Measurements from ENCODE around the gene AGPAT3.
"Not testable (repeated sequence)": the region's sequence is repeated elsewhere in the genome, so short reads cannot be mapped to it uniquely, and the experiment has no call there.

Gene AGPAT3

DNA sequence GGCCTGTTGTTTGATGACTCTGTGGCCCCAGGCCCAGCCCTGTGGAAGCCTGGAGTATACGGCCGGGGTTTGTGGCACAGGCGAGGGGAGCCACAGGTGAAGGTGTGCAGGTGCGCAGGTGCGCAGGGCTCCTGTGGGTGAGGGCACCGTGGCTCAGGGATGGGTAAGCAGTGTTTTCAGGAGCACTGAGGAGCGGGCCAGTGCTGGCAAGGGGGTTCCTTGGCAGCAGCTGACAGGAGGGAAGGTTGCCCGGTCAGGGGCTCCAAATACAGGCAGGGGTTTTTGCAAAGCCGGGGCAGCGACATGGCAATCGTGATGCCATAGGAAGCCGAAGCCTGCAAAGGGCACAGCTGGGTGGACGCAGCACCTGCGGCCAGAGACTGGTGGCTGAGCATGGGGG lies 20.7 kb downstream of the AGPAT3 start:
- DNase-seq: no peak

DNA sequence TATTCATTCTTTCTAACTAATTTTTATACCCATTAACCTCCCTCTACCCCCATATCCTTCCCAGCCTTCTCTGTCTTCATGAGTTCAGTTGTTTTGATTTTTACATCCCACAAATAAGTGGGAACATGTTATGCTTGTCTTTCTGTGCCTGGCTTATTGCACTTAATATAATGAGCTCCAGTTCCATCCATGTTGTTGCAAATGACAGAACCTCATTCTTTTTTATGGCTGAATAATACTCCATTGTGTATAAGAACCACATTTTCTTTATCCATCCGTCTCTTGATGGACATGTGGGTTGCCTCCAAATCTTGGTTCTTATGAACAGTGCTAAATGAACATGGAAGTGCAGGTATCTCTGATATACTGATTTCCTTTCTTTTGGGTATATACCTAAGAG lies 21.5 kb downstream of the AGPAT3 start:
- DNase-seq: no peak

DNA sequence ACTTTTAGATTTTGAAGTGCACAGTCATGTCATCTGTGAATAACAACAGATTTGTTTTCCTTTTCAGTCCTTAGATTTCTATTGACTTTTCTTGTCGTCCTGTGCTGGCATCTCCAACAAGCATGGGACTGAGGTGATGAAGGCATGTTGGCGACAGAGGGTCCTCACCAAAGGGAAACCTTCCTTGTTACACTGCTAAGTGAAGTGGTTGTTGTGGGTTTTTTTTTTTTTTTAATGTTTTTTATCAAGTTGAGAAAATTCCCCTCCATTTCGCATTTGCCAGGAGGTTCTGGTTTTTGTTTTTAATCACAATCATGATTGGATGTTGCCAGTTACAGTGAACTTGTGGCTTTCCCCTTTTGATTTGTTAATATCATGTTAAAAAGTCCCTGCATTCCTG lies 24.0 kb downstream of the AGPAT3 start:
- DNase-seq: no peak

DNA sequence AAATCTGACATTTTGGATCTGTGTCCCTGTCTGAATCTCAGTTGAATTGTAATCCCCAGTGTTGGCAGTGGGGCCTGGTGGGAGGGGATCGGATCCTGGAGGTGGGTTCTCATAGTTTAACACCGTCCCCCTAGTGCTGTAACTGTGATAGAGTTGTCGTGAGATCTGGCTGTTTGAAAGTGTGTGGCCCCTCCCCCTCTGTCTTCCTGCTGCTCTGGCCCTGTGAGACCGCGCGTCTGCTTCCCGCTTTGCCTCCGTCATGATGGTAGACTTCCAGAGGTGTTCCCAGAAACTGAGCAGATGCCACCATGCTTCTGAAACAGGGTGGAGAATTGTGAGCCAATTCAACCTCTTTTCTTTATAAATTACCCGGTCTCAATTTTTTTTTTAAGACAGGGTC lies 25.0 kb downstream of the AGPAT3 start:
- DNase-seq: no peak

DNA sequence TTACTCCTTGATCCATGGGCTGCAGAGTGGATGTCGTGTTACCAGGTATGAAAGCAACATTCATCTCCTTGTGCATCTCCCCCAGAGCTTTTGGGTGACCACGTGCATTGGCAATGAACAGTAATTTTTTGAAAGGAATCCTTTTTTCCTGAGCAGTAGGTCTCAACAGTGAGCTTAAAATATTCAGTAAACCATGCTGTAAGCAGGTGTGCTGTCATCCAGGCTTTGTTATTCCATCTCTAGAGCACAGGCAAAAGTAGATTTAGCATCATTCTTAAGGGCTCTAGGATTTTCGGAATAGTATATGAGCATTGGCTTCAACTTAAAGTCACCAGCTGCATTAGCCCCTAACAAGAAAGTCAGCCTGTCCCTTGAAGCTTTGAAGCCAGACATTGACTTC lies 27.3 kb downstream of the AGPAT3 start:
- no peak for DNase-seq

DNA sequence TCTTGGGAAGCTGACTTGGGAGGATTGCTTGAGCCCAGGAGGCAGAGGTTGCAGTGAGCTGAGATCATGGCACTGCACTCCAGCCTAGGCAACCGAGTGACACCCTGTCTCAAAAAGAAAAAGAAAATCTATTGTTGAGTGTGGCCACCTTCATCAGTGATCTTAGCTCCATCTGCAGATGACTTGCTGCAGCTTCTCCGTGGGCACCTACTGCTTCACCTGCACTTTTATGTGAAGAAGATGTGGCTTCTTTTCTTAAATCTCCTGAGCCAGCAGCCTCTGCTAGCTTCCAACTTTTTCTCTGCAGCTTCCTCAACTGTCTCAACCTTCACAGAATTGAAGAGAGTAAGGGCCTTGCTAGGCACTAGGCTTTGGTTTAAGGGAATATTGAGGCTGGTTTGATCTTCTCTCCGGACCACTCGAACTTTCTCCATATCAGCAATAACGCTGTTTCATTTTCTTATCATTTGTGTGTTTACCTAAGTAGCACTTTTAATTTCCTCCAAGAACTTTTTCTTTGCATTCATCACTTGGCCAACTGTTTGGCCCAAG lies 28.0 kb downstream of the AGPAT3 start:
- no peak for DNase-seq

DNA sequence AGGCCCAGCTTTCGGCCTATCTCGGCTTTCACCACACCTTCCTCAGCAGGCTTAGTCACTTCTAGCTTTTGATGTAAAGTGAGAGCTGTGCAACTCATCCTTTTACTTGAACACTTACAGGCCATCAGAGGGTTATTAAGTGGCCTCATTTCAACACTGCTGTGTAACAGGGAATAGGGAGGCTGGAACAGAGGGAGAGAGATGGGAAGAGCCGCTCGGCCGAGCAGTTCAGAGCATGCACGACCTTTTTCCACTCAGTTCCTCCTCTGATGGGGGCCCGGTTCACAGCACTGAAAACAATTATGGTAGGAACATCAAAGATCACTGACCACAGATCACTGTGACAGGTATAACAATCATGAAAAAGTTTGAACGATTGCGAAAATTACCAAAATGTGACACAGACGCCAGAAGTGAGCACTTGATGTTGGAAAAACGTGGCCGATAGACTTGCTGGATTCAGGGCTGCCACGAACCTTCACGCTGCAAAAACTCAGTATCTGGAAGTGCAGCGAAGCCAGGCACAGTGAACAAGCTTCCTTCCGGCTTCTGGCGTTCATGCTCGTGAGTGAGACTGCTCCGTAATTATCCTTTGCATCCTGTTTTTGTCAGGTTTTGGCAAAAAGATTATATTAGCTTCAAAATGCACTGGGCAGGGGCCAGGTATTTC lies 28.6 kb downstream of the AGPAT3 start:
- no peak for DNase-seq

DNA sequence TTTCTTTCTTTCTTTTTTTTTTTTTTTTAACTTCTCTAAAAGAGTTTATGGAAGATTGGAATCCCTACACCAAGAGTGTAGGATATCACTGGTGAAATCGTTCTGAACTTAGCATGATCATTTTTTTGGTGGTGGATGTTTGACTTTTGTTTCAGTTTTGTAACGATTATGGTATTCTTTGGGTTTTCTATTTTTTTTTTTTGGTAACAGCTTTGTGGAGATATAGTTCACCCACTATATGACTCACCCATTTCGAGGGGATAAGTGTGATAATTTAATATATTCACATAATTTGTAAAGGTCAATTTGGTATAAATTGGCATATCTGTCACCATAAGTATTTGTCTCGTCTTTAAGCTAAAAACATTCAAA lies 29.2 kb downstream of the AGPAT3 start:
- DNase-seq: no peak

DNA sequence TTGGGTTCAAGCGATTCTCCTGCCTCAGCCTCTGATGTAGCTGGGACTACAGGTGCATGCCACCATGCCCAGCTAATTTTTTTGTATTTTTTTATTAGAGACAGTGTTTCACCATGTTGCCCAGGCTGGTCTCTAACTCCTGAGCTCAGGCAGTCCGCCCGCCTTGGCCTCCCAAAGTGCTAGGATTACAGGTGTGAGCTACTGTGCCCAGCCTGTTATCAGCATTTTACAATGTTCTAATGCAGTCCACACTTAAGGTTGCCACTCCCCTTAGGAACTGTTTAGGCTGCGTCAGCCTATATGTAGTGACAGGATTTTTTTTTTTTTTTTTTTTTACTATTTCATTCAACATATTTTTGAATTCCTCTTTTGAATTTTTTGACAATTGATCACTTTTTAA lies 30.2 kb downstream of the AGPAT3 start:
- DNase-seq: no peak

DNA sequence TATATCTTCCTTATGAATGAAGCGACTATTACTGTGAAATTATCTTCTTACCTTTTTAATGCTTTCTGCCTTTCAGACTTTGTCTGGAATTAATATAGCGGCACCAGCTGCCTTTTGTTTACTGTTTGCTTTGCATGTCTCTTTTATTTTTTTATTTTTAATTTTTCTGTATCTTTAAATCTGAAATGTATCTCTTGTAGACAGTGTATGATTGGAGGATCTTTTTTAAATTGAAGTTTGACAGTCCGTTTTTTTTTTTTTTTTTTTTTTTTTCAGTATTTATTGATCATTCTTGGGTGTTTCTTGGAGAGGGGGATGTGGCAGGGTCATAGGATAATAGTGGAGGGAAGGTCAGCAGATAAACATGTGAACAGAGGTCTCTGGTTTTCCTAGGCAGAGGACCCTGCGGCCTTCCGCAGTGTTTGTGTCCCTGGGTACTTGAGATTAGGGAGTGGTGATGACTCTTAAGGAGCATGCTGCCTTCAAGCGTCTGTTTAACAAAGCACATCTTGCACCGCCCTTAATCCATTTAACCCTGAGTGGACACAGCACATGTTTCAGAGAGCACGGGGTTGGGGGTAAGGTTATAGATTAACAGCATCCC lies 31.8 kb downstream of the AGPAT3 start:
- not testable (repeated sequence) for DNase-seq

DNA sequence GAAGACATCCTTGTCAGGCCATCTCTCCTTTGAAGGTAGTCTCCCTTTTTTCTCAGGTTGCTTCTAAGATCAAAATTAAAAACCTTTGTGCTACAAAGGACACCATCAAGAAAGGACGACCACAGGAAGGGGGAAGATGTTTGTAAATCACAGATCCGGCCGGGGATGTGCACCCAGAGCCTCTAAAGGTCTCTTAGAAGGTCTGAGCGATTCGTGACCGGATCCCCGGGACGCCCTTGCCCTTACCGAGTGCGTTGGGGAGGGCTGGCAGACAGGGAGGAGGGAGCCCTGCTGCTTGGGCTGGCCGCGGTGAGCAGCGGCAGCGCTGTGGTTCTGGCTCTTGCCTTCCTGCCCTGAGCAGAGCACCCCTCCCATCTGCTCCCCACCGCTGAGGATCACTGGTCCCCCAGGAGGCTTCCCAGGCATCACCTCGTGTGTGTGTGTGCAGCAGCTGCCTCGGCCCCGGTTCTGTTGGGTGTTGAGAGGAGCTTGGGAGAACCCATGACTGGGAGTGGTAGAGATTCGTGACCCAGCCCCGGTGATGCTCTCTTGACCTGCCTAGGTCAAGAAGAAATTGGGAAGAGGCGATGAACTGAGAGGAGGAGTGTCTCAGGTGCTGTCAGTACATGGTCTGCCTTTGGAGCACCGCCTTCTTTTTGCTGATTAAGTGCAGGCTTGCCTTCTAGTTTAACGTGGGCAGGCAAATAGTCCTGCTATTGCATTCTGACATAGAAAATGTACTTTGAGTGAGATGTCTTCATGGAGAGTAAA lies 34.5 kb downstream of the AGPAT3 start:
- DNase-seq: no peak

DNA sequence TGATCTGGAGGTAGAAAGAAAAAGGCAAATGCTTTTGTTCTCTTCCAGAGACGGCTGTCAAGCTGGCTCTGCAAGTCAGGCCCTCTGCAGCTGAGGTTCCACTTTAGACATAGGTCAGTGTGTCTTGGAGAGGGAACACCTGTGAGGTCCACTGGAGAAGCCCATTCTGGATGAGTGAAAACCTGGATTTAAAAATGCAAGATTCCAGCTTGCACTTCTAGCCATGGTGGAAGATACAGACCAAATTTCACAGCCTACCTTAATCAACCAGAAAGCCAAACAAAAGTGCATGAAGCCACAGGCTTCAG lies 35.0 kb downstream of the AGPAT3 start:
- no peak for DNase-seq

DNA sequence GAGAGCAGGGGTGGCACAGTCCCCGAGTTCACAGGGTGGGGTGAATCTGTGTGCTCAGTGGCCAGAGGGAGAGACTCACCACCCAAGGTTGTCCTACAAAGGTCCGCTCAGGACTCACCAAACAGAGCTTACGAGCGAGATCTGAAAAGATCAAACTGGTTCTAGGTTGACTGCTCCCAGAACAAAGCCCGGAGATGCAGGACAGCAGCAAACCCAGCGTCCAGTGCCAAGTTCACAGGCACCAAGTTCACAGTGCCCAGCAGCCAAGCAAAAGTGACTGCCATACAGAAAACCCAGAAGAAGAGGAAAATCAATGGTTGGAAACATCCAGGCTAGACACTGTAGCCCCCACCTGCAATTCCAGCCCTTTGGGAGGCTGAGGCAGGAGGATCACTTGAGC lies 35.7 kb downstream of the AGPAT3 start:
- DNase-seq: no peak

DNA sequence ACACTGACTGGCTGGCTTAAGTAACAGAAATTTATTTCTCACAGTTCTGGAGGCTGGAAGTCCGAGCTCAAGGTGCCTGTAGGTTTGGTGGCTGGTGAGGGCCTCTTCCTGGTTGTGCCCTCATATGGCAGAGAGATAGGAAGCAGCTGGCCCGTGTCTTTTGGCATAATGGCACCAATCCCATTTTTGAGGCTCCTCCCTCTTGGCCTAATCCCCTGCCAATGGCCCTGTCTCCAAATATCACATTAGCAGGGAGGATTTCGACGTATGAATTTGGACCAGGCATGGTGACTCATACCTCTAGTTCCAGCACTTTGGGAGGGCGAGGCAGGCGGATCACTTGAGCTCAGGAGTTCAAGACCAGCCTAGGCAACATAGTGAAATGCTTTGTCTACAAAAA lies 37.4 kb downstream of the AGPAT3 start:
- DNase-seq: no peak

DNA sequence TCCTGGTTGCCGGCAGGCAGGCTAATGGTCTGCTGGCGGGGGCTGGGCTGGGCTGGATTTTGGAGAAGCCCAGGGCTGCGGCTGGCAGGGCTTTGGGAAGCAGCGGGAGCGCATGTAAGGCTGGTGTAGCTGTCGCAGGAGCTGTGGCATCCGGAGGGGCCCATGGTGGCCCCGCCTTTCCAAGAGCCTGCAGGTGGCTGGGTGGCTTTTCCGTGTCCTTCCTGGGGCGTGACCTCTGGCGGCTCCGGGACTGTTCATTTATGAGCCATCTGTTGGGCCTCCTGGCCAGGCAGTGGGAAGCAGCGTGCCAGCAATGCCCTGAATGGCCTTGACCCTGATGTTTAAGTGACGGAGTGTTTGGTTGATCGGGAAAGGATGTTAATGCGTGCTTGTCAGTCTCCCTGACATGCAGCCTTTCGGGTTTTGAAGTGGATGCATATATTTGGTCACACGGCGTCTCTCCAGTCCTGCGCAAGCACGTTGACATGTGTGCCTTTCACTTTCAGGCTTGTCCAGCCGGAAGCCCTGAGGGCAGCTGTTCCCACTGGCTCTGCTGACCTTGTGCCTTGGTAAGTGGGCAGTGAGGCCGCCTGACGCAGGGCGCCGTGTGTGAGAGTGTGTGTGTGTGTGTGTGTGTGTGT lies 38.5 kb downstream of the AGPAT3 start:
- DNase-seq: no peak

DNA sequence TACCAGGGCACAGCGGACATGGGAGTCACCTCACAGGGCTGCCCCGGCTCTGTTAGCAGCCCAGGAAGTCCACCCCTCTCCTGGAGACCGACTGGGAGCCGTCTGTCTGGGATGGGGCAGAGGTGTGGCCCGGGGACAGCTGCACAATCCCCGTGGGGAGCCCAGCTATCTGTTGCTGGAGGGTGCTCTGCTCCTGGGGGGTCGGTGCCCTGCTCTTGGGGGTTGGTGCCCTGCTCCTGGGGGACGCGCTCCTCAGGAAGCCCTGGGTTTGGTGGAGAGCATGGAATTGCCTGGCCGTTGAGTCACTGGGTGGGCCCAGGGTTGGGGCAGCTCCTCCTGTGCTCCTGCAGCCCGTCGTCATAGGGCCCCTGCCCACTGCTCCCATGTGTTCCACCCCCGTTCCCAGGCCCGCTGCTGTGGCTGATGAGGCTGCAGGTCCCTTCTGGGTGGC lies 39.3 kb downstream of the AGPAT3 start:
- DNase-seq: no peak

DNA sequence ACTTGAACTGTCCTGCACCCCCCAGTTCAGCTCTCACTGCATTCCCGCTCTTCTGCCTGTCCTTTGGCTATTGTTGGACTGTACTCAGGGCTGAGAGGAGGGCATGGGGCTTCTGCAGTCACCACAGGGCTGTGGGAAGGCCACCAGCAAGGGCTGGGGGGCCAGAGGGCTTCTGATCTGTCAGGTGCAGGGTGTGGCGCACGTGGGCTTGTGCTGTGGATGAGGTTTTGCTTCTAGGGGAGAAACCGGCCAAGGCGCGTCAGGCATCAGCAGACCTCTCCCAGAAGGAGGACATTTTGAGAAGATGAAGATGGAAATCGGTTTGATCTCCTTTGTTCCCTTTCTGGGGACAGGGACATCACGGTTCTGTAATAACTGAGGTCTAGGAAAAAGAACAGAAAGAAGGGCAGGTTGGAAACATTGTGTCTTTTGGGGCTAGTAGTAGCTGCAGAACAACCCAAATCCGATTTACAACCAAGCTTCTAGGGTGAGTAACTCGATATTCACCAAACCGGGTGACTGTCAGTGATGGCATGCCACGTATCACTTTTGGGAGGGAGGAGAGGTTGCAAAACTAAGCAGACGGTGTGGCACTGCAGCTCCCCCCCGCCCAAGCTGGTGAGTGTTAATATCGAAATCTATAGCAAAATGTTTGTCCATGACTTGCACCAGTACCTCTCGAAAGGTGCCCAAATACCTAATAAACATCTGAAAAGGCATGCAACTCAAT lies 40.9 kb downstream of the AGPAT3 start:
- DNase-seq: no peak

DNA sequence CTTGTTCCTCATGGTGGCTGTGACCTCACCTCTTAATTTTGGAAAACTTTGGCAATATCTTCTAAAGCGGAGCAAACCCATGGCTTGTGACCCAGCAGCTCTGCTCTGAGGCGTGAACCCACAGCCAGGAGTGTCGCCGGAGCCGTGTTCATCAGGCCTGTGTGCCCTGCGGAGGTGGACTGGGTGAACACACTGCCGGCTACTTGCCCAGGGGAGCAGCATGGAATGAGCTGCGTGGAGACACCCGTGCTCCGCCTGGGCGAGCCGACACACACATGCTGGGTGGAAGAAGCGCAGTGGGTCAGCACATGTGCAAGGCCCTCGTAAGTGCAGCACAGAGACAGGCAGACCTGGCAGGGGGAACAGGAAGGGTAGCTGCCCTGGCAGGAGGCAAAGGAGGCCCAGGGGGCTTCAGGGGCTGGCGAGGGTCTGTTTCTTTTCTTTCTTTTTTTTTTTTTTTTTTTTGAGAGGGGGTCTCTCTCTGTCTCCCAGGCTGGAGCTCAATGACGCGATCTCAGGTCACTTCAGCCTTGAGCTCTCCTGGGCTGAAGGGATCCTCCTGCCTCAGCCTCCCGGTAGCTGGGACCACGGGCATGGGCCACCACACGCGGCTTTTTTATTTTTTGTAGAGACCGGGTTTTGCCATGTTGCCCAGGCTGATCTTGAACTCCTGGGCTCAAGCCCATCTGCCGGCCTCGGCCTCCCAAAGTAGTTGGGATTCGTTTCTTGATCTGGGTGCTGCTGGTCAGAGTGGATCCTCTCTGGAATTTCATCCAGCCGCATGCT lies 41.8 kb downstream of the AGPAT3 start:
- no peak for DNase-seq

DNA sequence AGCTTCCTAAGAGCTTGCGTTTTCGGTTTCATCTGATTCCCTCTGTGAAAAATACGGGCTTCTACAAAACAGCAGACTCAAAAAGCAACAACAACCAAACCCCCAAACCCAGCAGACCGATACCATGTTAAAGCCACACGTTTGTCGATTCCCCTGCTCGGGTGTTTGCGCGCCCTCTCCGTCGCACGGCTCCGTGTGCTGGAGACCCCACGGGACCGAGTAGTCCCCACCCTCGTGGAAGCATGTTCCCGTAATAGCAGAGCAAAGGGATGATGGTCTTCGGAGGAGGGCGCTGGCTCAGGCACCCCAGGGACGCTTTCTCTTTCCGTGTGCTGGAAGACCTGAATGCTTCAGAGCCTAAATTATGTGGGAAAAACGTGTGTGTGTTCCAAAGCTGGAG lies 42.7 kb downstream of the AGPAT3 start:
- DNase-seq: no peak

DNA sequence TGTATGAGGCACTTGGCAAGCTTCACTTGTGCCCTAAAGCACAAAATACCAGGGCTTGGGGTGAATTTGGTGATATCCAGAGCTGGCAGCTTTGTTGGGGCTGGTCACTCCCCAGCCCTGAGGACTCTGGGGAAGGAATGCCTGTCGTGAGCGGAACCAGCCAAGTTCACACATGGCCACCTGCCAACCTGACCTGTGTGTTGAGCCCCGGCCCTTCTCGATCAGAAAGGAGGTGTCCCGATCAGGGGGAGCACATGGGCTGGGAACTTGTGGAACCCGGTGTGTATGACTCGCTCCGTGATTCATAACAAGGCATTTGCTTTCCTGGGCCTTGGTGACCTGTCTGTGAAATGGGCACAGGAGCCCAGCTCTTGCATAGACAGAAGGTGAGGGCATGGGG lies 43.1 kb downstream of the AGPAT3 start:
- DNase-seq: no peak

DNA sequence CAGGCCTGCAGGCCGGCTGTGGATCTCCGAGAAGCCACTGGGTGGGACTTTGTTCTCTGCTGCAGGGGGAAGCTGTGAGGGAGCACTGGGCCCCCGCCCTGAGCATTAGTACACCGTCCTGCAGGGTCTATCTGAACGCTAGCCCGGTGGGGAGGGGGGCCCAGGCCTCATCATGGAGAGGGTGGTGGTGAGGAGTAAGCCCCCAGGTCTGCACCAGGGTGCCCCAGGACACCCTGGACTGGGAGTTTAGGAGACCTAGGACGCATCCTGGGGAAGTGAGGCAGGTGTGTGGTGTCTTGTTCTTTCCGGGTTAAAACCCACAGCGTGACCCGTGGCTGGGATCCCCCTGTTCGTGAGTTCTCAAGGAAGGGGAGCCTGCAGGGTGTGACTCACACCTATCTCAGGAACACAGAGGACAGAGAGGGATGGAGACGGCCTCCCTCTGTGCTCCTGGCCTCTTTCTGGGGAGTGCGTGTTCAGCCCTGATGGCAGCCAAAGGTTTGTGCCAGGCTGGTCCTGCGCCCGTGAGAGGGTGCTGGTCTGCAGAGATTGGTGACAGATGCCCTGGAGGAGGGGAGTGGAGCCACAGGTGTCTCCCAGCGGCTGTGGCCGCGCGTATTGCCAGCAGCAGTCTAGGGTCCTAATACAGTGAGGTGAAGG lies 44.8 kb downstream of the AGPAT3 start:
- no peak for DNase-seq

DNA sequence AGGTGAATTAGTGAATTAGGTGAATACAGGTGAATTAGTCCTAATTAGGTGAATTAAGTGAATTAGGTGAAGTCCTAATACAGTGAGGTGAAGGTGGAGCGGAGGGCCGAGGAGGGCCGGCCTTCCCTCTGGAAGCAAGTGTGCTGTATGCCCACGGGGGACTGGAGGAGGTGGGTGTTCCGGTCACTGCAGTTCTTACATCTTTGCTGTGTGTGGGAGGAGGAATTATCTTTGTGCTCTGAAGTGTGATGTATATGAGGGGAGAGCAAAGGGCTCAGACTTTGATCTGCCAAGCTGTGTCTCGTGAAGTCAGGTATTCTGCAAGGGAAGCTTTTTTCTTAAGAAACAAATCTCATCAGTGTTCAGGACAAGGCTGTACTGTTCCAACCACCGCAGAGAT lies 45.4 kb downstream of the AGPAT3 start:
- DNase-seq: no peak
